Activated T-cell treated with anti-CD3 and anti-CD28 coated beads, Interleukin-2, amount 50 U/mL, for 24 hours (primary cell): Measurements from ENCODE around the gene IGF2BP2.
A peak's percentile ranks its signal among the peaks of the same experiment; 100 is the strongest.
"Not testable (repeated sequence)": the region's sequence is repeated elsewhere in the genome, so short reads cannot be mapped to it uniquely, and the experiment has no call there.

Experiments used
- DNase-seq: peaks from one replicate; pipeline ENCODE4 v3.0.0-alpha.2; 2020
- H3K27ac Mint-ChIP-seq: 2 replicates; pipeline ENCODE4 v1.8.0; 2020; ENCODE audit warnings: mild to moderate bottlenecking, mixed read lengths
- H3K27me3 Mint-ChIP-seq: 2 replicates; pipeline ENCODE4 v1.8.0; 2020; ENCODE audit warnings: mixed read lengths
- H3K36me3 Mint-ChIP-seq: 2 replicates; pipeline ENCODE4 v1.8.0; 2020; ENCODE audit warnings: low read depth, mixed read lengths
- H3K4me1 Mint-ChIP-seq: 2 replicates; pipeline ENCODE4 v1.8.0; 2020; ENCODE audit warnings: low read depth, mixed read lengths
- H3K4me3 Mint-ChIP-seq: 2 replicates; pipeline ENCODE4 v1.8.0; 2020; ENCODE audit warnings: mild to moderate bottlenecking, moderate library complexity, mixed read lengths
- H3K9me3 Mint-ChIP-seq: 2 replicates; pipeline ENCODE4 v1.8.0; 2020; ENCODE audit warnings: mixed read lengths

Gene IGF2BP2

DNA sequence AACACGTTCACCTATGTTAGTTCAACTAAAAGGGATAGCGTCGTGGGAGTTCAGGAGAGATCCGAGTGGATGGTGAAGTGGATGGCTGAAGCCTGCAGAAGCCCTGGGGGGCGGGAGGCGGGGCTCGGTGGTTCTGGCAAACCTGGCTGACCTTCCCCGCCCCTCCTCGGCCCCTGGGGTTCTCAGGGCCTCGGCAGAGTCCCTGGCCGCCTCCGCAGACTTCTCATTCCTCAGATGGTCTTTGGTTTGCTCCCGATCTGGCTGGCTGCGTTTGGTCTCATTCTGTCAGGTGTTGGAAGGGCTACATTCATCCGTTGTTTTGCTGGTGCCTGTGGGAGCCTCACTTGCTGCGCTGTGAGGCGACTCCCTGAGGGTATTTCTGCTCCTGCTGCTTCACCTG, 179.7 kb downstream of the IGF2BP2 start:
- not testable (repeated sequence) for H3K27ac Mint-ChIP-seq, H3K4me1 Mint-ChIP-seq

DNA sequence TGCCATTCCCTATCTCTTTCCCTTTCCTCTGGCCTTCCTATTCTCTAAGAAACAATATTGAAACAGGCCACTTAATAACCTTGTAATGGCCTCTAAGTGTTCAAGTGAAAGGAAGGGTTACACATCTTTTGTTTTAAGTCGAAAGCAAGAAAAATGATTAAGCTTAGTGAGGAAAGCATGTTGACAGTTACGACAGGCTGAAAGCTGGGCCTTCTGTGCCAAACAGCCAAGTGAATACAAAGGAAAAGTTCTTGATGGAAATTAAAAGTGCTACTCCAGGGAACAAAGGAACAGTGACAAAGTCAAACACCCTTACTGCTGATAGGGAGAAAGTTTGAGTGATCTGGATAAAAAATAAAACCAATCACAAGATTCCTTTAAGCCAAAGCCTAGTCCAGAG, 184.5 kb downstream of the IGF2BP2 start:
- peaks cover under 1% of the 10 kb centered on the region for H3K27me3 Mint-ChIP-seq
- no peaks in the 10 kb centered on the region for H3K36me3 Mint-ChIP-seq
- no peak overlapping the region for H3K4me3 Mint-ChIP-seq
- DNase-seq, result no peak
- H3K27ac Mint-ChIP-seq, result no peak overlapping the region
- peaks cover 2% of the 10 kb centered on the region for H3K4me1 Mint-ChIP-seq
- H3K9me3 Mint-ChIP-seq, result no peaks in the 10 kb centered on the region

More for the DNA sequence above, 179.7 kb downstream of the IGF2BP2 start:
- not testable (repeated sequence) for DNase-seq, H3K36me3 Mint-ChIP-seq, H3K9me3 Mint-ChIP-seq, H3K4me3 Mint-ChIP-seq
- H3K27me3 Mint-ChIP-seq, result peaks cover 22% of the 10 kb centered on the region

DNA sequence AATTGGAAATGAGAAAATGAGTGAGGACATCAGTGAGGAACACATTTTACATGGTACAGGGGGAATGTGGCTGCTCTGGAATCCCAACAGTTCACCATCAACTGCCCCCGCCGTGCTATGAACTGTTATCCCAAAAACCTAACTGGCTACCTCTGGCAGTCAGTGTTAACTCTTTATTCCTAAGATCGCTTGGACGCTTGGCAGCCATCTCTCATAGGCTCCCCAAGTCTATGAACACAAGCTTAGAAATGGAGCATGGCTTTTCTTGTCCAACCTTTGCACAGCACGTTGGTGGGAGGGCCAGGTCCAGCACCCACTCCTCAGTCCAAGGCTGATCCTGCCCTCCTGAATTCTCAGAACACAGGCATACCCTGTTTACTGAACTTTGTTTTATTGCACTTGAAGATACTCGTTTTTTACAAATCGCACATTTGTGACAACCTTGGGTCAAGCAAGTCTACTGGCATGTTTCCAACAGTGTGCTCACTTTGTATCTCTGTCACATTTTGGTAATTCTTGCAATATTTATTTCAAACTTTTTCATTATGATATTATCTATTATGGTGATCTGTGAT, 185.1 kb downstream of the IGF2BP2 start:
- Mint-ChIP-seq H3K4me1 (peaks cover 5% of the 10 kb centered on the region), H3K36me3 (no peaks in the 10 kb centered on the region), H3K9me3 (no peaks in the 10 kb centered on the region), H3K4me3 (no peak overlapping the region), H3K27ac (no peak overlapping the region), H3K27me3 (no peaks in the 10 kb centered on the region)
- DNase-seq, result no peak

DNA sequence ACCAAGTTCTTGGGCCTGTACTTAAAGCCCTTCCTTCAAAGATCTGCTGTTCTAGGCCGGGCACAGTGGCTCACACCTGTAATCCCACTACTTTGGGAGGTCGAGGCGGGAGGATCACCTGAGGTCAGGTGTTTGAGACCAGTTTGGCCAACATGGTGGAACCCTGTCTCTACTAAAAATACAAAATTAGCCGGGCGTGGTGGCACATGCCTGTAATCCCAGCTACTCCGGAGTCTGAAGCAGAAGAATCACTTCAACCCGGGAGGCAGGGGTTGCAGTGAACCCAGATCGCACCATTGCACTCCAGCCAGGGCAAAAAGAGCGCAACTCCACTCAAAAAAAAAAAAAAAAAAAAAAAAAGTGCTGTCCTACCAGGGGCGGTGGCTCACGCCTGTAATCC, 186.2 kb downstream of the IGF2BP2 start:
- not testable (repeated sequence) for H3K4me3 Mint-ChIP-seq, H3K9me3 Mint-ChIP-seq, H3K27me3 Mint-ChIP-seq, H3K27ac Mint-ChIP-seq, DNase-seq, H3K4me1 Mint-ChIP-seq, H3K36me3 Mint-ChIP-seq

DNA sequence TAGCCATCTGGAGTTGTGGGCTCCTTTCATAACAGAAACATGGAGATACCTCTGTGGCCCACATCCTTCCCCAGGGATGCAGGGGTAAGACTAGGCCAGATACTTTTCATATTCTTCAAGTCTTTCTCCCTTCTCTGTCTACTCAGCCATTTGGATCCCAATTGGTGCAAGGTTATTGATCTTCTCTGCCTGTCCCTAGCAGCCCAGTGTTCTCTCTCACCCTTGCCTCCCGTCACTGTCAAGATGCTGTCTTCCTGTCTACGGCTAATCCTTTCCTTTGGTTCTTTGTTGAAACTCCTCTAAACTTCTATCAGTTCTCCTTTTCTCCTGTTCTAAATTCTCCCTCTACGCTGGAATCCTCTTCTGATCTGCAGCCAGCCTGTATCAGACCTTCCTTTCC, 187.5 kb downstream of the IGF2BP2 start:
- Mint-ChIP-seq H3K4me1 (peaks cover 11% of the 10 kb centered on the region), H3K9me3 (no peaks in the 10 kb centered on the region), H3K27me3 (no peaks in the 10 kb centered on the region), H3K27ac (no peak overlapping the region), H3K36me3 (peaks cover 4% of the 10 kb centered on the region), H3K4me3 (no peak overlapping the region)
- no peak for DNase-seq

DNA sequence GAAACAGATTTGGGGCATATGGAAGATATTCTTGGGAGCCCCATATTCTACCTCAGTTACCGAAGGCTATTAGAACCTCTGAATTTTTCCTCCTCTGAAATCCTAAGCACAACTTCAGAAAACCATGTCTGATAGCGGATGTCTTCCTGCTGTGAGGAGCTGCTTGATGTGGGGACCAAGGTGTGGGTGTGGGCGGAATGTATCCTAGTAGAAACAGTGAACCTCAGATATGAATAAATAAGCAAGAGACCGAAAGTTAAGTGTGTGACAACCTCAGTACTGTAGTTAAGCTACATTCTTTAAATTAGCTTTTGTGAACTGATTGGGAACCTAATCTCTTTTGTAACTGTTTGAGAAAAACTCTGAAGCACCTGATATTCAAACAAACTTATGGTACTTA, 191.8 kb downstream of the IGF2BP2 start:
- Mint-ChIP-seq H3K27me3 (no peaks in the 10 kb centered on the region), H3K36me3 (peaks cover 37% of the 10 kb centered on the region), H3K4me3 (no peak overlapping the region), H3K27ac (no peak overlapping the region), H3K4me1 (peaks cover 11% of the 10 kb centered on the region), H3K9me3 (no peaks in the 10 kb centered on the region)
- no peak for DNase-seq

DNA sequence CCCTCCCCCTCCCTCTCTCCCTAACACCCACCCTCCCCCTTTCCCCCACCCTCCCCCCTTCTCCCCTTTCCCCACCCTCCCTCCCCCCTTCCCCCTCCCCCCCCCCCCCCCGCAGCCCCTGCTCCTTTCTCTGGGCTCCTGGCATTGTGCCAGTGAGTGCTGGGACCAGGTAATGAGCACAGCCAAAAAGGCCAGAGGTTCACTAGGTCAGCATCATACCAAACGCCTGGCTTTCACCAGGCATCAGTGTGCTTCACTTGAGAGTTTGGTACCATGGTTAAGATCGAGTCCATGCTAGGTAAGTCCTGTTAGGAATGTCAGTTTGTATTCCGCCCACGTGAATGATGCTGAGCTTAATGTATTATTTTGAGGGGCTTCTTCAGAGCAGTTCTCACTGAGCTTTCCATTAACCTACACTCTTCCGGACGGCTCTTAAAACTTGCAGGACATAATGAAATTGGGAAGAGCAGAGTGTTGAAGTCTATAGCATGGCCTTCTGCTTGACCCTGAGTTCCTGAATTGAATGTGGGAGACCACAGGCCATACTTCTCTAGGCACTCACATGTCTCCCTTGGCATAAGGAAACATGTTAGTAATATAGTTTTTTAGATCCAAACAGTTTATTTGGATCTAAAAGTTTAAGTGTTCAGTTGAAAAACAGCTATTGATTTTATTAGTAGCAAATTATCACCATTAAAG, 193.2 kb downstream of the IGF2BP2 start:
- Mint-ChIP-seq H3K4me1 (peaks cover 11% of the 10 kb centered on the region), H3K27me3 (no peaks in the 10 kb centered on the region), H3K36me3 (peaks cover 47% of the 10 kb centered on the region), H3K9me3 (no peaks in the 10 kb centered on the region), H3K27ac (no peak overlapping the region), H3K4me3 (no peak overlapping the region)
- no peak for DNase-seq

DNA sequence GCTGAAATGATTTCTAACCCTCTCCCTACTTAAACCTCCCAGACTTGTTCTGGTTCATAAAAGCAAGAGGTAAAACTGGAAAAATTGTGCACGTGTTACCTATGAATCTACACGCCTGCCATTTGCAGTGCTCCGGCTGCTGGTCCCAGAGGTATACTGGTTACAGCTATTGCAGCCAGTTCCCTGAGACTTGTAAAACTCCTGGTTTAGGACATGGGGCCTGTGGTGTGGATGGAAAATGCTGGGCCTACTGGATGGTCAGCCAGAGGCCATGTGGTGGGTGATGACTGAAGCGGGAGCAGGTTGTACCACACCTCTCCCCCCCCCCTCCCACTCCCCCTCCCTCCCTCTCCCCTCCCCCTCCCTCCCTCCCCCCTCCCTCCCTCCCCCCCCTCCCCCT, 193.7 kb downstream of the IGF2BP2 start:
- Mint-ChIP-seq H3K4me3 (no peak overlapping the region), H3K9me3 (no peaks in the 10 kb centered on the region), H3K27me3 (no peaks in the 10 kb centered on the region), H3K4me1 (peaks cover 11% of the 10 kb centered on the region), H3K27ac (no peak overlapping the region), H3K36me3 (peaks cover 50% of the 10 kb centered on the region)
- no peak for DNase-seq

DNA sequence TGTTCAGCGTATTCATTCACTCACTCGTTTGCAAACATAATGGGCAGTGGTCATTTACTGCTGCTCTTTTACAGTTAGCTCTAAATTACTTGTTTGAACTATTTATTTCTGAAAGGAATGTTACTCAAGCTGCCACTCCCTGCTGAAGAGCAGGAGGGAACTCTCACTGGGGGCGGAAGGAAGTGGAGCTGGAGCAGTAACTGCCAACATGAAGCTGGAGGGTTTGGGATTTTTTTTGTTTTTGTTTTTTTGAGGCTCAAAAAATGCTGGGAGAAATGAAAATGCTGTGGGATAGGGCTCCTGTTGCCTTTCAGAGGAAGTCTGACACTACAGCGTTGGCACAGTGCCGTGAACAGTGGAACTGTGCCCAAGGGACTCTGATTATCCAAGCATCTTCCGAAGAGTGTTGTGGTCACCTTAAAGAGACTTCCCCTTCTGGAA, 194.6 kb downstream of the IGF2BP2 start:
- Mint-ChIP-seq H3K9me3 (no peaks in the 10 kb centered on the region), H3K27ac (no peak overlapping the region), H3K36me3 (peaks cover 59% of the 10 kb centered on the region), H3K27me3 (no peaks in the 10 kb centered on the region), H3K4me3 (no peak overlapping the region), H3K4me1 (peaks cover 7% of the 10 kb centered on the region)
- DNase-seq, result no peak

DNA sequence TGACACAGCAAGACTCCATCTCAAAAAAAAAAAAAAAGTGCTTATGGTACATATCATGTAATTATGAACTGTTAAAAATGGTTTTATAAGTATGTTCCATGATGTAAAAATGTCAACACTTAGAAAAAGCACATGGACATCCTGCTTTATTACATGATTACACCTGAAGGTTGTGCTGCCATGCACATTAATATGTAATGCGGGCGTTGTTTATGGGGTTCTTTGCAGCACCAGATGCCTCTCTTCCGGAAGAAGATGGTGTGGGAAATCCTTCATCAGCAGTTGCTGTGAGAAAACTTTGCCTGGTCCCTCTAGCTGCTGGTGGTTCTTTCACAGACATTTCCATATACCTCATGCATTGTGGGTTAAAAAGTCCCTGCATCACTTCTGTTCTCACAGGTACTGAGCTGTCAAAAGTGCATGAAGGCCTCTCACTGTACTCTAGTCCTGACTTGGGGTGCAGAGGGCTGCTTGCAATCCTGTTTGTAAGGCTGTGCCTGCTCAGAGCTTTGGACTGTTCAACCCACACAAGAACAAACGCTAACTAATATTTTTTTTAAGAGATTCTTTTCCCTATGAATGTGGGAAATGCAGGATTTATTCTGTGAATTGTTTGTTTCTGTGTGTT, 195.2 kb downstream of the IGF2BP2 start:
- H3K27ac Mint-ChIP-seq, result peak overlapping the region; percentile 18

DNA sequence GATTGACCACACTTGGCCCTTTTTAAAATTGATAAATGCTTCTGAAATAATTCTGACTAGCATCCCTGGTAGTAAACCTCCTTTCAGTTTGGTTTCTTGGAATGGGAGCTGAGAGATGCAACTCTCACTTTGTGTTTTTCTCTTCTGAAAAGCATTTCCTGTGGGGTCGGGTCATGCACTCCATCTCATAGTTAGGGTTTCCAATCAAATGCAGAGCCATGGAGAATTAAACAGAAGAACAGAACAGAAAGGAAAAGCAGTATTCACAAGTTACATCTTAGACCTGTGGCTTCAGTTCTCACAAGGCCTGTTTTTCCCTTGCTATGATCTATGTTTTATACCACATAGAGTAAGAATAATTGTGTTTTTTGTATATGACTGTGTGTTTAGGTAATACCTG, 199.1 kb downstream of the IGF2BP2 start:
- no peaks in the 10 kb centered on the region for H3K4me1 Mint-ChIP-seq

More for the DNA sequence above, 195.2 kb downstream of the IGF2BP2 start:
- peaks cover 64% of the 10 kb centered on the region for H3K36me3 Mint-ChIP-seq
- no peak for DNase-seq
- H3K27me3 Mint-ChIP-seq, result no peaks in the 10 kb centered on the region
- H3K4me3 Mint-ChIP-seq, result no peak overlapping the region
- H3K9me3 Mint-ChIP-seq, result no peaks in the 10 kb centered on the region
- peaks cover 6% of the 10 kb centered on the region for H3K4me1 Mint-ChIP-seq

DNA sequence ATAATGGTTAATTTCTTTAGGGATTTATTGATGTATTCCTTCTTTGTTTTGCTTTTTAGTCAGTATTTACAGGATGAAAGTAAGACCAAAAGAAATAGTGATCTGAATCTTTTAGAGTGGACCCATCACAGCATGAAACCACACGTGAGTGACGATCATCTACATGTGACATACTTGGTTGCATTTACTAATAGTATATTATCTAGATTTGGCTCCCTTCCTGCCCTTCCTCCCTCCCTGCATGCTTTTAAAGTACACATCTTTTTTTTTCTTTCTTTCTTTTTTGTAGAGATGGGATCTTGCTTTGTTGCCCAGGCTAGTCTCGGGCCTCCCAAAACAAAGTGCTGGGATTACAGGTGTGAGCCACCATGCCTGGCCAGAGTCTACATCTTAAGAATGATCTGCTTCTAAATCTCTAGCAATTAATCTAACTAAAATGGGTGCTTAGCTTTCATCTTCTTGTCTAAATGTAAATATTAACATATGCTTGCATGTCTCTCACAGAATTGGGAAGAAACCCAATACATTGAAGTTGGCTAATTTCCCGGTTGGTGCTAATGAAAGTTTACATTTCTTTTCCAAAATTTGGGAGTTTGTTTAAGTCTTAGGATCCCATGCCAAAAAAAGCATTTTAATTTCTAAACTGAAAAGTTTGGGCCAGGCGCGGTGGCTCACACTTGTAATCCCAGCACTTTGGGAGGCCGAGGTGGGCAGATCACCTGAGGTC, 200.7 kb downstream of the IGF2BP2 start:
- H3K27me3 Mint-ChIP-seq, result no peaks in the 10 kb centered on the region
- no peaks in the 10 kb centered on the region for H3K4me1 Mint-ChIP-seq
- no peaks in the 10 kb centered on the region for H3K9me3 Mint-ChIP-seq
- DNase-seq, result no peak
- no peak overlapping the region for H3K27ac Mint-ChIP-seq
- no peak overlapping the region for H3K4me3 Mint-ChIP-seq
- peaks cover 63% of the 10 kb centered on the region for H3K36me3 Mint-ChIP-seq

More for the DNA sequence above, 199.1 kb downstream of the IGF2BP2 start:
- Mint-ChIP-seq H3K4me3 (no peak overlapping the region), H3K36me3 (peaks cover 73% of the 10 kb centered on the region), H3K27me3 (no peaks in the 10 kb centered on the region), H3K27ac (peak overlapping the region; percentile 26), H3K9me3 (no peaks in the 10 kb centered on the region)
- no peak for DNase-seq

DNA sequence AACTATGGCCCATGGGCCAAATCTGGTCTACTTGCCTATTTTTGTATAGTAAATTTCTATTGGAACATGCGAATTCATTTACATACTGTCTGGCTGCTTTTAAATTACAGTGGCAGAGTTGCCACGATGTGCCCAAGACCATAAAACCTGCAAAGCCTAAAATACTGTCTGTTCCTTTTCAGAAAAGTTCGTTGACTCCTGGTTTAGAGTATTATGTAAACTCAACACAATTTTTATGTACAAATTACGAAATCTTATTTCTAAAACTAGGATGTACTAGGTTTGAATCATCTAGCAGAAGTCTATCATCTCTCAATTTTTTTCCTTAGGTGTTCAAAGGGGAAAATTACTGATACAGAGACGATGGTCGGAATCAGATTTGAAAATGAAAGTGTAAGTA, 211.8 kb downstream of the IGF2BP2 start:
- Mint-ChIP-seq H3K9me3 (no peaks in the 10 kb centered on the region), H3K4me1 (peaks cover 5% of the 10 kb centered on the region), H3K36me3 (peaks cover 76% of the 10 kb centered on the region), H3K4me3 (no peak overlapping the region), H3K27ac (peak overlapping the region; percentile 38), H3K27me3 (no peaks in the 10 kb centered on the region)
- DNase-seq, result no peak

DNA sequence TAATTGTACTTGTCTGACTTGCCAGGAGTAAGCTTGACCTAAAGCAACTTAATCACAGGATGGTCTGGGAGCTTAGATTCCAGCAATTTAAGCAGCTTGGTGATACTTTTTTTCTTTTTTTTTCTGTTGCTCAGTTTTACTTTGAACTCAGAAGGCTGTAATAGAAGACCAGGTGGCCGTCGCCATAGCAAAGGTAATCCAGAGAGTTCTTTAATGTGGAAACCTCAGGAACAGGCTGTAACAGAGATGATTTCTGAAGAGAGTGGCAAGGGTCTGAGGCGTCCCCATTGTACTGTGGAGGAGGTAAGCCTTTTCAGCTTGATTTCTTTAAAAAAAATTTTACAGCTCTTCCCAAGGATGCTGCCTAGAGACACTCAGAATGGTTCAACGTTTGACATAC, 218.6 kb downstream of the IGF2BP2 start:
- Mint-ChIP-seq H3K9me3 (no peaks in the 10 kb centered on the region), H3K4me3 (no peak overlapping the region), H3K4me1 (peaks cover 4% of the 10 kb centered on the region), H3K27me3 (no peaks in the 10 kb centered on the region), H3K36me3 (peaks cover 86% of the 10 kb centered on the region), H3K27ac (peak overlapping the region; percentile 62)
- no peak for DNase-seq

DNA sequence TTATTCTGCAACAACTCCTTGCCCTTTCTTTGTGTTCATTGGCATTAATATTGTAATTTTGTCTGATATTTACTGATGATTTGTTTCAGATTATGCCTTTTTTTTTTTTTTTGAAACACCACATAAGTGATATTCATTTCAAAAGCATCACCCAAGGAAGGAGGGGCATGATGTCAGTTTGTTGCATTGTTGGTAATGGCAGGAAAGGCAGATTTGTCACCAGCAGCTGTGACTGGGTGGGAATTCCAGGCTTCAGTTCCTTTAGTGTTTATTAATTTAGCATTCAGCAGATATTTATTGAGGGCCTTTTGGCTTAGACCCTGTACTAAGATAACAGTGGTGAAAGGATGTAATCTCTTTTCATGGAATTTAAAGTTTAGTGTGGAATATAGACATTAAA, 219.3 kb downstream of the IGF2BP2 start:
- Mint-ChIP-seq H3K4me1 (peaks cover 4% of the 10 kb centered on the region), H3K27ac (peak overlapping the region; percentile 62), H3K4me3 (no peak overlapping the region), H3K9me3 (no peaks in the 10 kb centered on the region), H3K36me3 (peaks cover 87% of the 10 kb centered on the region), H3K27me3 (no peaks in the 10 kb centered on the region)
- no peak for DNase-seq
